Calu3 (cell line): ENCODE measurements around the gene MAN1C1. TPM values are rescaled to one million over a fixed set of nuclear protein-coding genes. Genes with fewer than 3 reads are reported as not detected.
"Not testable (repeated sequence)": the region's sequence is repeated elsewhere in the genome, so short reads cannot be mapped to it uniquely, and the experiment has no call there.

Source experiments
- BruUV-seq: library from RNA; stranded (reverse); fragments of 400-500 nt; replicated peaks from 2 replicates; lab custom pipeline; 2021; lab: Mats Ljungman, UMichigan
- CTCF ChIA-PET: fragments of 300-600 bp; sonication (Branson Sonifier 250); formaldehyde crosslinking; loops from one replicate; lab custom pipeline; 2022; ENCODE audit warnings: antibody characterized with exemption; lab: Charles Lee
- DNase-seq: peaks from one replicate; pipeline ENCODE4 v3.0.0; 2022
- H3K27ac Mint-ChIP-seq: one replicate; pipeline ENCODE4 v1.8.0; 2022; ENCODE audit warnings: mixed read lengths; ENCODE audit not compliant: unreplicated experiment
- H3K27me3 Mint-ChIP-seq: one replicate; pipeline ENCODE4 v1.8.0; 2022; ENCODE audit warnings: mixed read lengths; ENCODE audit not compliant: unreplicated experiment
- H3K36me3 Mint-ChIP-seq: one replicate; pipeline ENCODE4 v1.8.0; 2022; ENCODE audit warnings: mild to moderate bottlenecking, moderate library complexity, mixed read lengths; ENCODE audit not compliant: insufficient read depth, unreplicated experiment
- H3K4me1 Mint-ChIP-seq: one replicate; pipeline ENCODE4 v1.8.0; 2022; ENCODE audit warnings: mild to moderate bottlenecking, low read depth, mixed read lengths; ENCODE audit not compliant: unreplicated experiment
- H3K4me3 Mint-ChIP-seq: one replicate; pipeline ENCODE4 v1.8.0; 2022; ENCODE audit warnings: mild to moderate bottlenecking, low read depth, moderate library complexity, mixed read lengths; ENCODE audit not compliant: unreplicated experiment
- H3K9me3 Mint-ChIP-seq: one replicate; pipeline ENCODE4 v1.8.0; 2022; ENCODE audit warnings: low read depth, mixed read lengths; ENCODE audit not compliant: unreplicated experiment
- CTCF ChIP-seq: fragments of 200-600 bp; IDR thresholded peaks from one replicate; pipeline ENCODE4 v1.8.0; 2022; ENCODE audit warnings: antibody characterized with exemption; ENCODE audit not compliant: unreplicated experiment
- intact Hi-C: fragments of 100-400 bp; cut with micrococcal nuclease; formaldehyde crosslinking; loops from one replicate; pipeline ENCODE4 v1.10.0; 2022; ENCODE audit not compliant: unreplicated experiment
- total RNA-seq: library from RNA; stranded (reverse); gene quantifications from 2 replicates; pipeline ENCODE4 v1.2.3, GENCODE V29; 2022

Gene MAN1C1
- total RNA-seq, 1 experiment from 2014 or later, result 0.14 TPM

GRCh38 chr1:25697435-25698217 is 81.0 kb downstream of the MAN1C1 start:
- CTCF ChIA-PET, result interaction anchor here (0.7 kb wide), 1 partner anchor 32 kb away, joined by 3 read pairs; no protein-coding TSS in a partner anchor
- no peak for TF ChIP-seq CTCF
- Mint-ChIP-seq H3K27ac (no peak overlapping the region), H3K4me1 (no peaks in the 10 kb centered on the region), H3K36me3 (no peaks in the 10 kb centered on the region), H3K9me3 (no peaks in the 10 kb centered on the region), H3K27me3 (peaks cover 55% of the 10 kb centered on the region), H3K4me3 (no peak overlapping the region)
- no TSS peak for BruUV-seq
- DNase-seq, result no peak
- intact Hi-C loops, result no loop called here

- H3K27ac Mint-ChIP-seq, result no peak overlapping the region
- no TSS peak for BruUV-seq
- no peak for TF ChIP-seq CTCF
- no peaks in the 10 kb centered on the region for H3K36me3 Mint-ChIP-seq
- no peaks in the 10 kb centered on the region for H3K9me3 Mint-ChIP-seq
- CTCF ChIA-PET, result interaction anchor here (0.7 kb wide), 1 partner anchor 31 kb away, joined by 3 read pairs; no protein-coding TSS in a partner anchor
- peaks cover 60% of the 10 kb centered on the region for H3K27me3 Mint-ChIP-seq
- intact Hi-C loops, result no loop called here
- H3K4me3 Mint-ChIP-seq, result no peak overlapping the region
- H3K4me1 Mint-ChIP-seq, result no peaks in the 10 kb centered on the region
- DNase-seq, result no peak
These were observed 81.7 kb downstream of the MAN1C1 start for GRCh38 chr1:25698252-25698651.

GRCh38 chr1:25699059-25699458 is 82.5 kb downstream of the MAN1C1 start:
- H3K27me3 Mint-ChIP-seq, result peaks cover 68% of the 10 kb centered on the region
- BruUV-seq, H3K36me3 Mint-ChIP-seq, H3K4me1 Mint-ChIP-seq, H3K9me3 Mint-ChIP-seq, H3K4me3 Mint-ChIP-seq, H3K27ac Mint-ChIP-seq, intact Hi-C loops, DNase-seq: not testable (repeated sequence)
- CTCF ChIA-PET, result interaction anchor here (0.5 kb wide), 1 partner anchor 177 kb away, joined by 3 read pairs; no protein-coding TSS in a partner anchor

GRCh38 chr1:25699500-25700143 is 83.0 kb downstream of the MAN1C1 start:
- no peak overlapping the region for H3K4me3 Mint-ChIP-seq
- TF ChIP-seq CTCF, result no peak
- no peak overlapping the region for H3K27ac Mint-ChIP-seq
- CTCF ChIA-PET, result interaction anchor here (0.5 kb wide), 1 partner anchor 178 kb away, joined by 3 read pairs; no protein-coding TSS in a partner anchor
- no peak for DNase-seq
- no TSS peak for BruUV-seq
- peaks cover 73% of the 10 kb centered on the region for H3K27me3 Mint-ChIP-seq
- H3K36me3 Mint-ChIP-seq, result no peaks in the 10 kb centered on the region
- intact Hi-C loops, result no loop called here
- no peaks in the 10 kb centered on the region for H3K9me3 Mint-ChIP-seq
- H3K4me1 Mint-ChIP-seq, result no peaks in the 10 kb centered on the region
